Vagina (tissue), 2 donors: Measurements from ENCODE around the gene NUP37. TPM values are rescaled to one million over a fixed set of nuclear protein-coding genes. Genes with fewer than 3 reads are reported as not detected.

Experiments
- DNase-seq, 2 donors: peaks; one replicate each; pipeline ENCODE4 v3.0.0-alpha.2; 2017; ENCODE audit errors: extremely low spot score in 2 of 2
- H3K27ac ChIP-seq: fragments of 200-600 bp; sonication (generic); one replicate; pipeline ENCODE4 v1.5.1; 2019
- H3K27me3 ChIP-seq: fragments of 200-600 bp; sonication (generic); one replicate; pipeline ENCODE4 v1.5.1; 2019
- H3K36me3 ChIP-seq, 2 donors: fragments of 200-600 bp; sonication (generic); one replicate each; pipeline ENCODE4 v1.5.1; 2017 to 2019
- H3K4me1 ChIP-seq: fragments of 200-600 bp; sonication (generic); one replicate; pipeline ENCODE4 v1.5.1; 2019
- H3K4me3 ChIP-seq, 2 donors: fragments of 200-600 bp; sonication (generic); 1 replicate in 1 of 2; 2 replicates in 1 of 2; pipeline ENCODE4 v1.5.1; 2016 to 2019
- H3K9me3 ChIP-seq: fragments of 200-600 bp; sonication (generic); one replicate; pipeline ENCODE4 v1.5.1; 2019
- CTCF ChIP-seq, 3 experiments: fragments of 450-650 bp in 2 of 3; fragments of 200-600 bp in 1 of 3; sonication (generic) in 1 of 3; IDR thresholded peaks; one replicate each; pipeline ENCODE4 v1.5.1; 2017 to 2019; ENCODE audit warnings: antibody characterized with exemption in 3 of 3, mild to moderate bottlenecking in 2 of 3, moderate library complexity in 2 of 3
- POLR2A ChIP-seq, 2 donors: fragments of 450-650 bp; IDR thresholded peaks; one replicate each; pipeline ENCODE4 v1.6.1; 2017; ENCODE audit warnings: antibody characterized with exemption in 2 of 2, mild to moderate bottlenecking in 2 of 2, moderate library complexity in 2 of 2
- POLR2AphosphoS5 ChIP-seq, 2 donors: sonication (generic); formaldehyde crosslinking; IDR thresholded peaks; one replicate each; pipeline ENCODE4 v1.9.0; 2017; ENCODE audit warnings: antibody characterized with exemption in 2 of 2, mild to moderate bottlenecking in 2 of 2, low read depth in 1 of 2; ENCODE audit not compliant: insufficient read depth in 1 of 2
- intact Hi-C: fragments of 100-400 bp; cut with DNase I; formaldehyde crosslinking; loops from one replicate; pipeline ENCODE4 v1.15.1; 2023
- total RNA-seq: library from RNA; depleted of rRNA; stranded (reverse); fragments of >200 nt; gene quantifications from one replicate; pipeline ENCODE4 v1.2.3, GENCODE V29; 2016

The NUP37 gene
- total RNA-seq, 1 donor from 2014 or later: 22.6 TPM

- no peak for DNase-seq
- Histone ChIP-seq H3K27ac (no peak overlapping the region), H3K4me3 (no peak overlapping the region), H3K36me3 (peaks cover 0 to 35% of the 10 kb centered on the region in 2 donors), H3K27me3 (no peaks in the 10 kb centered on the region), H3K4me1 (no peaks in the 10 kb centered on the region), H3K9me3 (no peaks in the 10 kb centered on the region)
- no peak for TF ChIP-seq CTCF (IDR thresholded peaks at IDR 0.05)
- no peak for TF ChIP-seq POLR2AphosphoS5 (IDR thresholded peaks at IDR 0.05; ENCODE audit: insufficient read depth in 1 of 2, low read depth in 1 of 2)
- no peak for TF ChIP-seq POLR2A (IDR thresholded peaks at IDR 0.05)
- intact Hi-C loops: no loop called here
Measured at GRCh38 chr12:102053062-102053349, 66.9 kb downstream of the NUP37 start.

- no peaks in the 10 kb centered on the region for H3K4me1 ChIP-seq
- no peak overlapping the region for H3K27ac ChIP-seq
- H3K27me3 ChIP-seq: no peaks in the 10 kb centered on the region
- intact Hi-C loops: no loop called here
- no peaks in the 10 kb centered on the region for H3K9me3 ChIP-seq
- H3K36me3 ChIP-seq: peaks cover 0 to 35% of the 10 kb centered on the region in 2 donors
- DNase-seq: no peak
- TF ChIP-seq POLR2A (IDR thresholded peaks at IDR 0.05) (no peak), POLR2AphosphoS5 (IDR thresholded peaks at IDR 0.05; ENCODE audit: insufficient read depth in 1 of 2, low read depth in 1 of 2) (no peak), CTCF (IDR thresholded peaks at IDR 0.05) (no peak)
- no peak overlapping the region for H3K4me3 ChIP-seq
Measured at GRCh38 chr12:102052192-102053061, 67.5 kb downstream of the NUP37 start.

GRCh38 chr12:102051431-102051965 lies 68.4 kb downstream of the NUP37 start:
- DNase-seq: no peak
- Histone ChIP-seq H3K4me1 (no peaks in the 10 kb centered on the region), H3K9me3 (no peaks in the 10 kb centered on the region), H3K36me3 (peaks cover 0 to 26% of the 10 kb centered on the region in 2 donors), H3K4me3 (no peak overlapping the region), H3K27me3 (no peaks in the 10 kb centered on the region), H3K27ac (no peak overlapping the region)
- TF ChIP-seq CTCF (IDR thresholded peaks at IDR 0.05) (no peak), POLR2AphosphoS5 (IDR thresholded peaks at IDR 0.05; ENCODE audit: insufficient read depth in 1 of 2, low read depth in 1 of 2) (no peak), POLR2A (IDR thresholded peaks at IDR 0.05) (no peak)
- intact Hi-C loops: no loop called here

- intact Hi-C loops: no loop called here
- Histone ChIP-seq H3K9me3 (no peaks in the 10 kb centered on the region), H3K27ac (no peak overlapping the region), H3K4me1 (no peaks in the 10 kb centered on the region), H3K27me3 (no peaks in the 10 kb centered on the region), H3K4me3 (no peak overlapping the region), H3K36me3 (peaks cover 0 to 25% of the 10 kb centered on the region in 2 donors)
- no peak for DNase-seq
- TF ChIP-seq POLR2AphosphoS5 (IDR thresholded peaks at IDR 0.05; ENCODE audit: insufficient read depth in 1 of 2, low read depth in 1 of 2) (no peak), POLR2A (IDR thresholded peaks at IDR 0.05) (no peak)
Measured at GRCh38 chr12:102050660-102051430, 69.1 kb downstream of the NUP37 start.

GRCh38 chr12:102043928-102044327 lies 76.0 kb downstream of the NUP37 start:
- Histone ChIP-seq H3K4me3 (no peak overlapping the region), H3K27ac (no peak overlapping the region), H3K9me3 (no peaks in the 10 kb centered on the region), H3K4me1 (no peaks in the 10 kb centered on the region), H3K36me3 (peaks cover 0 to 23% of the 10 kb centered on the region in 2 donors), H3K27me3 (no peaks in the 10 kb centered on the region)
- TF ChIP-seq POLR2A (IDR thresholded peaks at IDR 0.05) (no peak), CTCF (IDR thresholded peaks at IDR 0.05) (no peak), POLR2AphosphoS5 (IDR thresholded peaks at IDR 0.05; ENCODE audit: insufficient read depth in 1 of 2, low read depth in 1 of 2) (no peak)
- intact Hi-C loops: no loop called here
- no peak for DNase-seq
